A673 (cell line): ENCODE data around the gene NDUFAF2. TPM values are rescaled to one million over a fixed set of nuclear protein-coding genes. Genes with fewer than 3 reads are reported as not detected.

Experiments used
- Bru-seq: library from RNA; stranded (reverse); fragments of 400-500 nt; gene quantifications from one replicate; lab custom pipeline; 2021; lab: Mats Ljungman, UMichigan
- BruChase-seq, 2 experiments: library from RNA; stranded (reverse); fragments of 400-500 nt; gene quantifications; one replicate each; lab custom pipeline; 2021; lab: Mats Ljungman, UMichigan
- BruUV-seq: library from RNA; stranded (reverse); fragments of 400-500 nt; replicated peaks from 2 replicates; lab custom pipeline; 2021; lab: Mats Ljungman, UMichigan
- CTCF ChIA-PET: fragments of 300-600 bp; sonication (Branson Sonifier 250); formaldehyde crosslinking; loops from one replicate; lab custom pipeline; 2022; ENCODE audit warnings: antibody characterized with exemption; lab: Charles Lee
- POLR2A ChIA-PET: fragments of 300-600 bp; sonication (Branson Sonifier 250); formaldehyde crosslinking; loops from one replicate; lab custom pipeline; 2022; ENCODE audit warnings: antibody characterized with exemption; ENCODE audit not compliant: low non-redundant PET; lab: Charles Lee
- DNase-seq: peaks from one replicate; pipeline ENCODE4 v3.0.0-alpha.2; 2015; ENCODE audit warnings: low spot score
- H3K27ac ChIP-seq: fragments of 200-600 bp; sonication (generic); 2 replicates; pipeline ENCODE4 v1.5.1; 2016; ENCODE audit warnings: mixed run types, low read depth, mild to moderate bottlenecking, mixed read lengths, antibody characterized with exemption, low read length; ENCODE audit not compliant: poor library complexity, severe bottlenecking
- H3K27me3 ChIP-seq: fragments of 200-600 bp; sonication (generic); replicated peaks from 2 replicates; pipeline ENCODE4 v1.6.1; 2017; ENCODE audit warnings: mixed run types, low read depth, mild to moderate bottlenecking, mixed read lengths, antibody characterized with exemption, low read length; ENCODE audit not compliant: insufficient read depth, poor library complexity
- H3K36me3 ChIP-seq: fragments of 200-600 bp; sonication (generic); 2 replicates; pipeline ENCODE4 v1.6.1; 2016; ENCODE audit warnings: mixed run types, mild to moderate bottlenecking, mixed read lengths, antibody characterized with exemption, low read length; ENCODE audit not compliant: insufficient read depth, poor library complexity, severe bottlenecking
- H3K4me1 ChIP-seq: fragments of 200-600 bp; sonication (generic); 2 replicates; pipeline ENCODE4 v1.6.1; 2017; ENCODE audit warnings: mixed run types, mild to moderate bottlenecking, mixed read lengths, antibody characterized with exemption, low read length; ENCODE audit not compliant: insufficient read depth, poor library complexity, severe bottlenecking
- H3K4me3 ChIP-seq: fragments of 200-600 bp; sonication (generic); 2 replicates; pipeline ENCODE4 v1.5.1; 2016; ENCODE audit warnings: low read depth, mixed run types, mild to moderate bottlenecking, mixed read lengths, low read length; ENCODE audit not compliant: poor library complexity, severe bottlenecking
- H3K9me3 ChIP-seq: fragments of 200-600 bp; sonication (generic); 2 replicates; pipeline ENCODE4 v1.6.1; 2016; ENCODE audit warnings: mixed run types, low read depth, mild to moderate bottlenecking, mixed read lengths, antibody characterized with exemption, low read length; ENCODE audit not compliant: poor library complexity, severe bottlenecking
- EZH2 ChIP-seq: fragments of 200-600 bp; sonication (generic); IDR thresholded peaks from 2 replicates; pipeline ENCODE4 v1.6.1; 2017; ENCODE audit warnings: borderline replicate concordance, low read depth, mild to moderate bottlenecking, mixed read lengths, antibody characterized with exemption, low read length; ENCODE audit not compliant: poor library complexity, severe bottlenecking
- intact Hi-C: fragments of 100-400 bp; cut with micrococcal nuclease; formaldehyde crosslinking; loops from one replicate; pipeline ENCODE4 v1.10.0; 2022; ENCODE audit not compliant: unreplicated experiment
- long read RNA-seq: library from polyadenylated mRNA; stranded (forward); transcript quantifications from one replicate; pipeline ENCODE4 v2.0.0, GENCODE V29; 2022
- total RNA-seq: library from RNA; stranded (reverse); gene quantifications from 2 replicates; pipeline ENCODE4 v1.2.3, GENCODE V29; 2021
- TF ChIP-seq, protein P1 (sequence below): fragments of 300-800, 200-600 bp; sonication (generic); conservative IDR thresholded peaks from 2 replicates; pipeline ENCODE4 v1.5.1; 2017; ENCODE audit warnings: low read depth, mild to moderate bottlenecking, antibody characterized with exemption, low read length, moderate library complexity, mixed read lengths

Gene NDUFAF2
- total RNA-seq, result 61.3 and 61.6 TPM in 2 replicates
- Bru-seq, nascent RNA, result percentile 78 among the genes with signal in this experiment
- BruChase-seq, experiment 1, labeled RNA remaining after a 2-hour chase, result percentile 67 among the genes with signal in this experiment
- BruChase-seq, experiment 2, labeled RNA remaining after a 6-hour chase, result percentile 58 among the genes with signal in this experiment
- long read RNA-seq, transcript NDUFAF2-201 (4 exons, 719 nt), result major isoform, 47 of 63 reads
- long read RNA-seq, partial matches to known transcripts, result 1 of 63 reads
- long read RNA-seq, other reads (novel, unspliced or antisense), result 12 of 63 reads

- CTCF ChIA-PET, result interaction anchor here (0.5 kb wide), 1 partner anchor 1198 kb away, joined by 4 read pairs; no protein-coding TSS in a partner anchor
- Histone ChIP-seq H3K27me3 (no peaks in the 10 kb centered on the region), H3K4me1 (peaks cover 14% of the 10 kb centered on the region), H3K4me3 (peak within 1 kb of the TSS; percentile 89), H3K27ac (peak within 1 kb of the TSS; percentile 79), H3K9me3 (no peaks in the 10 kb centered on the region), H3K36me3 (no peaks in the 10 kb centered on the region)
- DNase-seq, result peak; percentile 95
- no peak for TF ChIP-seq EZH2
- TF ChIP-seq, protein P1, sequence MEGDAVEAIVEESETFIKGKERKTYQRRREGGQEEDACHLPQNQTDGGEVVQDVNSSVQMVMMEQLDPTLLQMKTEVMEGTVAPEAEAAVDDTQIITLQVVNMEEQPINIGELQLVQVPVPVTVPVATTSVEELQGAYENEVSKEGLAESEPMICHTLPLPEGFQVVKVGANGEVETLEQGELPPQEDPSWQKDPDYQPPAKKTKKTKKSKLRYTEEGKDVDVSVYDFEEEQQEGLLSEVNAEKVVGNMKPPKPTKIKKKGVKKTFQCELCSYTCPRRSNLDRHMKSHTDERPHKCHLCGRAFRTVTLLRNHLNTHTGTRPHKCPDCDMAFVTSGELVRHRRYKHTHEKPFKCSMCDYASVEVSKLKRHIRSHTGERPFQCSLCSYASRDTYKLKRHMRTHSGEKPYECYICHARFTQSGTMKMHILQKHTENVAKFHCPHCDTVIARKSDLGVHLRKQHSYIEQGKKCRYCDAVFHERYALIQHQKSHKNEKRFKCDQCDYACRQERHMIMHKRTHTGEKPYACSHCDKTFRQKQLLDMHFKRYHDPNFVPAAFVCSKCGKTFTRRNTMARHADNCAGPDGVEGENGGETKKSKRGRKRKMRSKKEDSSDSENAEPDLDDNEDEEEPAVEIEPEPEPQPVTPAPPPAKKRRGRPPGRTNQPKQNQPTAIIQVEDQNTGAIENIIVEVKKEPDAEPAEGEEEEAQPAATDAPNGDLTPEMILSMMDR, result no peak
- POLR2A ChIA-PET, result interaction anchor here (0.6 to 0.9 kb wide), 2 partner anchors 52 to 102 kb away, joined by 5 to 8 read pairs; no protein-coding TSS in a partner anchor
- no TSS peak for BruUV-seq
- intact Hi-C loops, result loop anchor here (10.0 kb wide), 1 partner anchor 260 kb away; no protein-coding TSS in a partner anchor
Measured at GRCh38 chr5:60944904-60945812, at the start of gene NDUFAF2, which contains the start of gene ERCC8. Gene NDUFAF2, plus strand, starts transcription at chr5:60945205. Its CDS starts 51 bp downstream, at chr5:60945256. Gene ERCC8, minus strand, starts transcription at chr5:60945070. Its CDS starts 62 bp downstream, at chr5:60945008.

- intact Hi-C loops, result no loop called here
- H3K27me3 ChIP-seq, result no peaks in the 10 kb centered on the region
- no peak for DNase-seq
- no peaks in the 10 kb centered on the region for H3K4me1 ChIP-seq
- BruUV-seq, result no TSS peak
- TF ChIP-seq, protein P1, result no peak
- TF ChIP-seq EZH2, result no peak
- ChIA-PET POLR2A (no interaction called here), CTCF (no interaction called here)
- H3K4me3 ChIP-seq, result no peak overlapping the region
- no peaks in the 10 kb centered on the region for H3K9me3 ChIP-seq
- no peak overlapping the region for H3K27ac ChIP-seq
- H3K36me3 ChIP-seq, result no peaks in the 10 kb centered on the region
Measured at GRCh38 chr5:60896991-60897390, 48.0 kb upstream of the NDUFAF2 start.

DNA sequence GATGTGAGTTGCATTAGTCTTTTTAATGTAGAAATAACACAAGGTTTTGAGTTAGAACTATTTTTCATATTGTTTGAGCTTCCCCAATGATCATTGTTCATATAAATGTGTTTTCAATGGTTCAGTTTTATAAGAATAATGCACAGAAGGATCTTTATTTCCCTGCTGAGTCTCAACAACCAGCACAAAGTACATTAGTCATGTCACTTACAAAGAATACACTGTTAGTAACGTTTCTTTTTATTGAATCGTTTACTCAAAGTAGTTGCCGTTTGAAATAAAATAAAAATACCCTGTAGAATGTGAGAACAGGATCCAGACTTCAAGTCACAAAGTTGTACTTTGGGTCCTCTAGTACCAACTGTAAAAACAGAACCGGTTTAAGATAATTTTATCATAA lies 41.6 kb upstream of the NDUFAF2 start:
- no peaks in the 10 kb centered on the region for H3K9me3 ChIP-seq
- ChIA-PET POLR2A (no interaction called here), CTCF (no interaction called here)
- no peak for DNase-seq
- H3K27ac ChIP-seq, result no peak overlapping the region
- no TSS peak for BruUV-seq
- no peak overlapping the region for H3K4me3 ChIP-seq
- H3K27me3 ChIP-seq, result no peaks in the 10 kb centered on the region
- H3K36me3 ChIP-seq, result no peaks in the 10 kb centered on the region
- TF ChIP-seq, protein P1, result no peak
- TF ChIP-seq EZH2, result no peak
- no peaks in the 10 kb centered on the region for H3K4me1 ChIP-seq
- intact Hi-C loops, result no loop called here
